ENCODE measurements around the gene MARCHF3. TPM values are rescaled to one million over a fixed set of nuclear protein-coding genes. Genes with fewer than 3 reads are reported as not detected.
"Not testable (repeated sequence)": the region's sequence is repeated elsewhere in the genome, so short reads cannot be mapped to it uniquely, and the experiment has no call there.

The MARCHF3 gene
- total RNA-seq, 1 experiment from 2014 or later = 0.61 TPM

DNA sequence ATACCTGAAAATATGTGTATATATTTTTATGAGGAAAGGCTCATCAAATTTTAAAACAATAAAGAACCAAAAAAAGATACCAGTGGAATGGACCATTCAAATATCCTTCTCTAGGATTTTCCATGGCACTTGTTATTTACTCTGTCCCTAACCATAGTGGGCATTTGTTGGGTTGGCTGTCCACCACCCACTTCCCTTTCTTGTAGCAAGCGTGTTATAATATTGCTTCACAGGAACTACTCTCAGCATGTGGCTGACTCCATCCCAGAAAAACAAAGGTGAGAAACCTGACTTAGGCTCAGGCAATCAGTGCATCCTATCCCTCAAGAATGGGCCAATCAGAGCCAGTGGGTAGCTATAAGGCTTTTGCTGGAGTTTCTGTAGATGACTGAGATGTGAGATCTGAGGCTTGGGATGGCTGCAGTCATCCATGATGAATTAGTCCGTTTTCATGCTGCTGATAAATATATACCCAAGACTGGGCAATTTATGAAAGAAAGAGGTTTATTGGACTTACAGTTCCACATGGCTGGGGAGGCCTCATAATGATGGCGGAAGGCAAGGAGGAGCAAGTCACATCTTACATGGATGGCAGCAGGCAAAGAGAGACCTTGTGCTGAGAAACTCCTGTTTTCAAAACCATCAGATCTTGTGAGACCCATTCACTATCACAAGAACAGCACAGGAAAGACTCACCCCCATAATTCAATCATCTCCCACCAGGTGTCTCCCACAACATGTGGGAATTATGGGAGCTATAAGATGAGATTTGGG, 25.7 kb upstream of the MARCHF3 start:
- Histone ChIP-seq H3K36me3 (ENCODE audit: control insufficient read depth, insufficient read depth, low read length) (no peaks in the 10 kb centered on the region), H3K9me3 (no peaks in the 10 kb centered on the region), H3K4me1 (no peaks in the 10 kb centered on the region), H3K4me3 (ENCODE audit: low read depth, low read length) (no peak overlapping the region), H3K27me3 (replicated peaks; ENCODE audit: control insufficient read depth, insufficient read depth, low read length) (no peaks in the 10 kb centered on the region)
- no peak for DNase-seq
- Mint-ChIP-seq H3K27ac (ENCODE audit: unreplicated experiment) (no peak overlapping the region), H3K4me3 (ENCODE audit: unreplicated experiment) (no peak overlapping the region), H3K27me3 (ENCODE audit: insufficient read depth, unreplicated experiment) (no peaks in the 10 kb centered on the region), H3K9me3 (ENCODE audit: unreplicated experiment) (no peaks in the 10 kb centered on the region), H3K36me3 (ENCODE audit: insufficient read depth, unreplicated experiment) (no peaks in the 10 kb centered on the region), H3K4me1 (ENCODE audit: low read depth, unreplicated experiment) (no peaks in the 10 kb centered on the region)
- no peak for TF ChIP-seq CTCF (IDR thresholded peaks at IDR 0.05; ENCODE audit: insufficient read depth in 1 of 2, low read depth in 1 of 2, low read length in 1 of 2, severe bottlenecking in 1 of 2, unreplicated experiment in 1 of 2)
- POLR2A ChIA-PET = no interaction called here
- intact Hi-C loops (cut with micrococcal nuclease; ENCODE audit: unreplicated experiment) = no loop called here
- BruUV-seq (replicated peaks) = no TSS peak
- CTCF ChIA-PET = no interaction called here

DNA sequence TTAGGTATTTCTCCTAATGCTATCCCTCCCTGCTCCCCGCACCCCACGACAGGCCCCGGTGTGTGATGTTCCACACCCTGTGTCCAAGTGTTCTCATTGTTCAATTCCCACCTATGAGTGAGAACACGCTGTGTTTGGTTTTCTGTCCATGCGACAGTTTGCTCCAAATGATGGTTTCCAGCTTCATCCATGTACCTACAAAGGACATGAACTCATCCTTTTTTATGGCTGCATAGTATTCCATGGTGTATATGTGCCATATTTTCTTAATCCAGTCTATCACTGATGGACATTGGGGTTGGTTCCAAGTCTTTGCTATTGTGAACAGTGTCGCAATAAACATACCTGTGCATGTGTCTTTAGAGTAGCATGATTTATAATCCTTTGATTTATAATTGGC, 23.2 kb upstream of the MARCHF3 start:
- H3K4me3 ChIP-seq (ENCODE audit: low read depth, low read length); H3K9me3 ChIP-seq; H3K27me3 ChIP-seq (replicated peaks; ENCODE audit: control insufficient read depth, insufficient read depth, low read length); CTCF ChIA-PET; H3K27me3 Mint-ChIP-seq (ENCODE audit: insufficient read depth, unreplicated experiment); POLR2A ChIA-PET; H3K36me3 Mint-ChIP-seq (ENCODE audit: insufficient read depth, unreplicated experiment); H3K9me3 Mint-ChIP-seq (ENCODE audit: unreplicated experiment); intact Hi-C loops (cut with micrococcal nuclease; ENCODE audit: unreplicated experiment); H3K4me1 ChIP-seq; H3K27ac Mint-ChIP-seq (ENCODE audit: unreplicated experiment); BruUV-seq (replicated peaks); H3K36me3 ChIP-seq (ENCODE audit: control insufficient read depth, insufficient read depth, low read length); H3K4me1 Mint-ChIP-seq (ENCODE audit: low read depth, unreplicated experiment); DNase-seq; H3K4me3 Mint-ChIP-seq (ENCODE audit: unreplicated experiment): not testable (repeated sequence)

DNA sequence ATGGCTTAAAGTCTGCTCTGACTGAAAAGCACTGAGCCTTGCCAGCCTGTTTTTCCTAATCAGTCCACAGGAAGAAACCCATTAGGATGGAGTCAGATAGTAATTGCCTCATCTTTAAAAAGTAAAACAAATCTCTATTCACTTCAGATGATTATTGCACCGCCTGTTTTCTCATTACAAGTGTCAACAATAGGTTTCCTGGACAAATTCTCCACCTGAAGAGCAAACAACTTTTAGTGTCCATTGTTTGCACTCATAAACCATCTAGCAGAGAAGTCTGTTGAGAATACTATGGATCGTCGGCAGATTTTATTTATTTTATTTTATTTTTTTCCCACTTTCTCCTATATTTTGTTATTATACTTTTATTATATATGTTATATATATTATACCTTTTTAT, 22.7 kb upstream of the MARCHF3 start:
- ChIA-PET POLR2A (no interaction called here), CTCF (no interaction called here)
- Mint-ChIP-seq H3K27ac (ENCODE audit: unreplicated experiment) (no peak overlapping the region), H3K4me3 (ENCODE audit: unreplicated experiment) (no peak overlapping the region), H3K27me3 (ENCODE audit: insufficient read depth, unreplicated experiment) (no peaks in the 10 kb centered on the region), H3K4me1 (ENCODE audit: low read depth, unreplicated experiment) (no peaks in the 10 kb centered on the region), H3K9me3 (ENCODE audit: unreplicated experiment) (no peaks in the 10 kb centered on the region), H3K36me3 (ENCODE audit: insufficient read depth, unreplicated experiment) (no peaks in the 10 kb centered on the region)
- DNase-seq = no peak
- no peaks in the 10 kb centered on the region for H3K4me1 ChIP-seq
- no peak for TF ChIP-seq CTCF (IDR thresholded peaks at IDR 0.05; ENCODE audit: insufficient read depth in 1 of 2, low read depth in 1 of 2, low read length in 1 of 2, severe bottlenecking in 1 of 2, unreplicated experiment in 1 of 2)
- intact Hi-C loops (cut with micrococcal nuclease; ENCODE audit: unreplicated experiment) = no loop called here
- H3K9me3 ChIP-seq = no peaks in the 10 kb centered on the region
- no peak overlapping the region for H3K4me3 ChIP-seq (ENCODE audit: low read depth, low read length)
- H3K27me3 ChIP-seq (replicated peaks; ENCODE audit: control insufficient read depth, insufficient read depth, low read length) = no peaks in the 10 kb centered on the region
- BruUV-seq (replicated peaks) = no TSS peak
- no peaks in the 10 kb centered on the region for H3K36me3 ChIP-seq (ENCODE audit: control insufficient read depth, insufficient read depth, low read length)
